Activated CD8-positive, alpha-beta memory T cell treated with anti-CD3 and anti-CD28 coated beads for 36 hours (primary cell): Measurements from ENCODE around the gene GSTA2. TPM values are rescaled to one million over a fixed set of nuclear protein-coding genes. Genes with fewer than 3 reads are reported as not detected.
"Not testable (repeated sequence)": the region's sequence is repeated elsewhere in the genome, so short reads cannot be mapped to it uniquely, and the experiment has no call there.

ENCODE experiments used
- CTCF ChIA-PET: fragments of 350-600 bp; sonication (Branson Sonifier 250); formaldehyde crosslinking; loops from one replicate; lab custom pipeline; 2021; ENCODE audit warnings: antibody characterized with exemption; lab: Charles Lee
- POLR2A ChIA-PET: fragments of 350-600 bp; sonication (Branson Sonifier 250); formaldehyde crosslinking; loops from one replicate; lab custom pipeline; 2021; ENCODE audit warnings: antibody characterized with exemption; lab: Charles Lee
- total RNA-seq, 2 experiments: library from RNA; stranded (reverse); gene quantifications; one replicate each; pipeline ENCODE4 v1.2.3, GENCODE V29; 2021

Gene GSTA2
- total RNA-seq = not detected

DNA sequence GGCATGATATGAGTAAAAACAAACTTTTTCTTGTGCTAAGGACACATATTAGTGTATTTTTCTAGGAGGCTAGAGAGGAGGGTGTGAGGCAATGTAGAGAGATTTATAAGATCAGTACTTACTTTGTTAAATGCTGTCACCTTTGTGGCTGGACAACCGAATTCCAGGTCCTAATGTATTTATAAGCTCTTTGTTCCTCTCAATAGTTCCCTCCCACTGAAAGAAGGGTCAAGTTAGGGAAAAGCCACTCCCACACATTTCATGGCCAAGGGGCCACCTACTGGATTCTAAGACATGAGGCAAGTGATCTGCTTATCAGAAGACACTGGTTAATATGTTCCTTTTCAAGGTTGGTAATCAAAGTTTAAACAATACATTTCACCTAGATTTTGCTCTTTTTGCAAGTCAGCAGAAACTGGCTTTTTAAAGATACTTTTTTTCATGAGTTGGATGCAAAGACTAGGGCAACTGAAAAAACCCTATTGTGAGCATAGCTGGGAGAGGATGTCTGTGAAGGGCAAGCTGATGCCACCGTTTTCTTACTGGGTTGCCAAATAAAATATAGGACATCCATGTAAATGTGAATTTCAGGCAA is at the start of gene GSTA2:
Gene GSTA2 (minus strand): TSS at position 154 of the 595 bp plus-strand sequence. CDS start 5,528 bp downstream, outside the sequence.
- POLR2A ChIA-PET, CTCF ChIA-PET: not testable (repeated sequence)

DNA sequence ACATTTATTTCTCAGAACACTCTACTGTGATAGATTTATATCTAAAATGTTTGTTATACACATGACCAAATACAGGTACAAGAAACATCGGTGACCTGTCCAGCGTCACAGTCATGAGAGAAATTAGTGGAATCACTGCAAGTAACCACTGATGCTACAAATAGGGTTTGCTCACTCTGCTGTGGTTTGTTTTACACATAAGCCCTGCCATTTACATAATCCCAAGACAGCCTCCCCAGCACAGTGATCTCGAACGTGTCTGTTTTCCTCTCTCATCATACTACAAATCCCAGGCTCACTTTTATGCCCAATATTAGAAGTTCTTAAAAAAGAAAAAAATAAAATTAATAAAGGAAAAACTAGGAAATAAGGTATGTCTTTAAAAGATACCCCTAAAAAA is 46.5 kb upstream of the GSTA2 start:
- CTCF ChIA-PET, POLR2A ChIA-PET: not testable (repeated sequence)

DNA sequence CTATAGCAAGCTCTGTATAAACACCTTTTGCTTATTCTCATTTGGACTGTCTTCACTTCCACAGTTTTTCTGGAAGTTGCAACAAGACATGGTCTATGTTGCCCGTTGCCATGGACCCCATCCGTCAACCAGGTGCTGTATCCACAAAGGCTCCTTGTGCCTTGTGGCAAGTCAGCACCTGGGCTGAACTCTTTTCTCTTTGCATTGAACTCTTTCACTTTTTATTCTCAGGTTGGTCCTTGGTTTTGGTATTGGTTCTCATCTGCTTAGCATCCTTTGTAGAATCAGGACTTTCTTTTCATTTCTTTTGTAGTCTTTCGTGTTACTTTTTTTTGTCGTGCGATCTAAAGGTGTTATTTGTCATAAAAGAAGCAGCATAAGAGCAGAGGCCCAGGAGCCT is 45.4 kb upstream of the GSTA2 start:
- ChIA-PET POLR2A (no interaction called here), CTCF (no interaction called here)

DNA sequence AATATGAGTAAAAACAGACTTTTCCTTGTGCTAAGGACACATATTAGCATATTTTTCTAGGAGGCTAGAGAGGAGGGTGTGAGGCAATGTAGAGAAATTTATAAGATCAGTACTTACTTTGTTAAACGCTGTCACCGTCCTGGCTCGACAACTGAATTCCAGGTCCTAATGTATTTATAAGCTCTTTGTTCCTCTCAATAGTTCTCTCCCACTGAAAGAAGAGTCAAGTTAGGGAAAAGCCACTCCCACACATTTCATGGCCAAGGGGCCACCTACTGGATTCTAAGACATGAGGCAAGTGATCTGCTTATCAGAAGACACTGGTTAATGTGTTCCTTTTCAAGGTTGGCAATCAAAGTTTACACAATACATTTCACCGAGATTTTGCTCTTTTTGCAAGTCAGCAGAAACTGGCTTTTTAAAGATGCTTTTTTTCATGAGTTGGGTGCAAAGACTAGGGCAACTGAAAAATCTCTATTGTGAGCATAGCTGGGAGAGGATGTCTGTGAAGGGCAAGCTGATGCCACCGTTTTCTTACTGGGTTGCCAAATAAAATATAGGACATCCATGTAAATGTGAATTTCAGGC is 40.5 kb upstream of the GSTA2 start, which contains the start of gene GSTA1:
Gene GSTA1 (minus strand): TSS at position 149 of the 588 bp plus-strand sequence. CDS start 4,549 bp downstream, outside the sequence.
- CTCF ChIA-PET, POLR2A ChIA-PET: not testable (repeated sequence)

DNA sequence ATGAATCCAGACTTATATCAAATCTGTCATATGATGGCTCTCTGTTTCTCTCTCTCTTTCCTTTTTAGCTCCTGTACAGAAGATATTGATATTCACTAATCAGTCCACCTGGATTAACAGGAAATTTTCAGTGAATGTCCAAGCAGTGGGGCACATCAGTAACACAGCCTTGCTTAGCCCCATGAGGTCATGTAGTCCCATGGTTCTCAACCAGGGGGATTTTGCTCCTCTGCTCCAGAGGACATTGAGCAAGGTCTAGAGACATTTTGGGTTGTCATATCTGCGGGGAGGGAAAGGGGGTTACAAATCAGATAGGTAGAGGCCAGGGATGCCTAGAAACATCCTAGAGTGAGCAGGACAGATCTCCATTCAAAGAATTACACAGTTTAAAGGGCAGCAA is 39.5 kb upstream of the GSTA2 start:
- CTCF ChIA-PET = no interaction called here
- POLR2A ChIA-PET = no interaction called here

DNA sequence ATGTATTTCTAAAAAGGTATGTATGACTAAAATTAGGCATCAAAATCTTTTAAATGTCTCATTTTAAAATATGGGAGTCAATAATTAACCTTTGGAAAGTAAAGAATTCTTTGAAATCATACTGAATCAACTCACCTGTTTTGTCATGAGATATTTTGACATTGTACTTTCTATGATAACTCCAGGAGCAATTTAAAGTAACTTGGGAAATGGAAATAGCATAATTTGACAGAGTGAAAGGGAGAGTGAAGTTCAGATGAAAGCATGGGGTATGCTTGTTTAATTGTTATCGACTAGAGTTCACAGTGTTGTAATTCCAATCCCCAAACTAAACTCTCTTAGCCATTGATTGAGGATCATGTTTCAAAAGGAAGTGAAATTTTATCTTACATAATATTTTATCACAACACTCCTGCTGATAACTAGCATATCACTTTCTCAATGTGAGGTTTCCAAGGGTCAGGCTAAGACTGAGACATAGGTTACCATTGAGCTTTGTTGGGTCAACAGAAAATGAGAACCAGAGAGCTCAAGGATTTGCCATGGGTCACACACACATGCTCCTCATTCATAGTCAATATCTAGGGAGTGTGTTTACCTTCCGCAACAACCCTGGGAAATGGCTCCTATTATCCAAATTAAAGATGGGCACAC is 38.0 kb upstream of the GSTA2 start:
- POLR2A ChIA-PET = no interaction called here
- CTCF ChIA-PET = no interaction called here

DNA sequence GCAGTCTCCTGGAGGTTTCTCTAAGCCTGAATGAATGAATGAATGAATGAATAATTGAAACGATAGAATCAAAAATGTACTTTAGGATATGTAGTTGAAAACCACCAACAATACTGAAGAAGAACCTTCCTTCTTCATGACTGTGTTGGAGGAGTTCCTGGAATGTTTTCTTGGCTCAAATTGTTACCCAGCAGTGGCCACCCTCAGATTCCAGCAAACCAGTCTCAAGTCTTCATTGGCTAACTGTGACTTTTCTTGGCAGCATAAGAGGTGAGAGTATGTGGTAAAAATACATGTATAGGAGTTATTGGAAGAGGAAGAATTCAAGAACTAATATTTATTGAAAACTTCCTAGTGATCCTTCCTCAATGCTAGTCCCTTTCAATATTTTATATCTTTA is 36.0 kb upstream of the GSTA2 start:
- POLR2A ChIA-PET, CTCF ChIA-PET: not testable (repeated sequence)

DNA sequence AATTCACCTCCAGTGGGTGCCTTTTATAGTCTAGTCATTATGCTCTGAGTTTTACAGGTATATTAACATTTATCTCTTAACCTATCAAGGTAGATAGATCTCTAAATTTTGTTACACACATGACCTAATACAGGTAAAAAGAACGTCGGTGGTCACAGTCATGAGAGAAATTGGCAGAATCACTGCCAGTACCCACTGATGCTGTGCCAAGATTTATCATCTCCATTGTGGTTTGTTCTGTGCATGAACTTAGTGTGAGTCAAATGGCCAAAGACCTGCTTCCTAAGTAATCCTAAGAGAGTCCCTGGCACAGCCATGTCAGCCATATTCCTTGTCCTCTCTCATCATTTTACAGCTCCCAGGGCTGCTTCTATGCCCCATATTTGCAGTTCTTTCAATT is 31.1 kb upstream of the GSTA2 start:
- POLR2A ChIA-PET = not testable (repeated sequence)

DNA sequence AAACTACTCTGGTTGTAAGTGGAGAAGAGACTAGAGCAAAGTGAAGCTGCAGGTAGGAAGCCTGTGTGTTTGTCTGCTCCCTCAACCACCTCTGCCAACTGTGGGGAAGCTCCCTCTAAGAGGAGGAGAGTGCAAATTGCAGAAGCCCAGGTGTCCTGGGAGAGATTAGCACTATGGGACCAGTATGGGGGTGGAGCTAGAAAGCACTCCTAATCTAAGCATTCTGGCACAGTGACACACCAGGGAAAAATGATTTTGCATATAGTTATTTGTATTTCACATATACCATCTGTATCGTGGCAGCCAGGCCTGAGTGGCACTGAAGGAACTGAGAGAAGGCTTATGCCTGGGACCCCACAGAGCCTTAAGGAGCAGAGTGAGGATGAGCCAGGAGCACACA is 27.6 kb upstream of the GSTA2 start:
- ChIA-PET POLR2A (no interaction called here), CTCF (interaction anchor here (0.6 kb wide), 1 partner anchor 119 kb away, joined by 3 read pairs; no protein-coding TSS in a partner anchor)

More for the DNA sequence above, 31.1 kb upstream of the GSTA2 start:
- CTCF ChIA-PET = not testable (repeated sequence)

DNA sequence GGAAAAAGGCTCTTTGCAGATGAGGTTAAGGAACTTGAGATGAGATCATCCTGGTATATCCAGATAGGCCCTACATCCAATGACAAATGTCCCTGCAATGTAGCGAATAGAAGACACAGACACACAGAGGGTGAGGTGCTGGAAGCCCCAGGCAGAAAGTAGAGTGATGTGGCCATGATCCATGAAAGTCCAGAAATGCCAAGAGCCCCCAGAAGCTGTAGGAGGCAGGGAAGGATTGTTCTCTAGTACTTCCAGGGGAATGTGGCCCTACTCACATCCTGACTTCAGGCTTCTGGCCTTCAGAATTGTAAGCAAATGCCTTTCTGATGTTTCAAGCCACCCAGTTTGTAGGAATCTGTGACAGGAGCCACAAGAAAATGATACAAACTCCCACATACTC is 26.4 kb upstream of the GSTA2 start:
- CTCF ChIA-PET = not testable (repeated sequence)

DNA sequence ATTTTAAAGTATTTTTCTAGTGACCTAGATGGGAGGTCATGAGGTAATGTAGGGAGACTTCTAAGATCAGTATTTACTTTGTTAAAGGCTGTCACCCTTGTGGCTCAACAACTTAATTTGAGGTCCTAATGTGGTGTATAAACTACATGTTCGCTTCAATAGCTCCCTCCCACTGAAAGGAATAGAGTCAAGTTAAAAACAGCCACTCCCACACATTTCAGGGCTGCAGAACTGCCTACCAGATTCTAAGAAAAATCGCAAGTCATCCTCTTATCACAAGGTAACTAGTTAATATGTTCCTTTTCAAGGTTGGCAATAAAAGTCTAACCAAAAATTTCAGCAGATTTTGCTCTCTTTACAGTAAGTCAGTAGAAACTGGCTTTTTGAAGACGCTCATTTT is 25.2 kb upstream of the GSTA2 start:
- POLR2A ChIA-PET = no interaction called here
- CTCF ChIA-PET = no interaction called here

More for the DNA sequence above, 26.4 kb upstream of the GSTA2 start:
- POLR2A ChIA-PET = not testable (repeated sequence)

DNA sequence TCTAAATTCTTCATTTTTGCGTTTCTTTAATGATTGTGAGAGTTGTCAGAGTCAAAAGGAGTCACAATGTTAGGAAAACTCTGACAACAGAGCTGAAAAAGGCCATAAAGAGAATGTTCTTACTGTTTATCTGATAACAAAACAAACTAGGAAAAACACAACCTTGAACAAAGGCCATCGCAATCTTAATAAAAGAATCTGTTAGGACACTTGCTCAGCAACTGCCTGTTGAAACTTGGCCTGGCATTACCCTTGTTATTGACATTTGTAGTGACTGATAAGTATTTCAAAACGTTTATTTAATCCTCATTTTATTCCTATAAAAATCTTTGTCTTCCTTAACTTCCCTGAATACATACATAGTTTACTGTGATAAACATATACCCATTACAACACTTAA is 24.6 kb upstream of the GSTA2 start:
- ChIA-PET CTCF (no interaction called here), POLR2A (no interaction called here)

DNA sequence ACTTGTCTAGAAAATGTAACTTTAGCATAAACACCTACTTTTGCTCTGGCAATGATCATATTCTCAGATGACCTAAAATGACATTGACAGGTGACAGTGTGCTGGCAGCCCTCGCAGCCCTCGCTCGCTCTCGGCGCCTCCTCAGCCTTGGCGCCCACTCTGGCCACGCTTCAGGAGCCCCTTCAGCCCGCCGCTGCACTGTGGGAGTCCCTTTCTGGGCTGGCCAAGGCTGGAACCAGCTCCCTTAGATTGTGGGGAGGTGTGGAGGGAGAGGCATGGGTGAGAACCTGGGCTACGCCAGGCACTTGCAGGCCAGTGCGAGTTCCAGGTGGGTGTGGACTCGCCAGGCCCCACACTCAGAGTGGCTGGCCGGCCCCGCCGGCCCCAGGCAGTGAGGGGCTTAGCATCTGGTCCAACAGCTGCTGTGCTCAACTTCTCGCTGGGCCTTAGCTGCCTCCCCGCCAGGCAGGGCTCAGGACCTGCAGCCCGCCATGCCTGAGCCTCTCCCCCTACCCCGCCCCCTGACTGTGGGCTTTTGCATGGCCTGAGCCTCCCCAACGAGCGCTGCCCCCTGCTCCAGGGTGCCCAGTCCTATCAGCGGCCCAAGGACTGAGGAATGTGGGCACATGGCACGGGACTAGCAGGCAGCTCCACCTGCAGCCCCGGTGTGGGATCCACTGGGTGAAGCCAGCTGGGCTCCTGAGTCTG is 23.1 kb upstream of the GSTA2 start:
- ChIA-PET CTCF (no interaction called here), POLR2A (no interaction called here)

DNA sequence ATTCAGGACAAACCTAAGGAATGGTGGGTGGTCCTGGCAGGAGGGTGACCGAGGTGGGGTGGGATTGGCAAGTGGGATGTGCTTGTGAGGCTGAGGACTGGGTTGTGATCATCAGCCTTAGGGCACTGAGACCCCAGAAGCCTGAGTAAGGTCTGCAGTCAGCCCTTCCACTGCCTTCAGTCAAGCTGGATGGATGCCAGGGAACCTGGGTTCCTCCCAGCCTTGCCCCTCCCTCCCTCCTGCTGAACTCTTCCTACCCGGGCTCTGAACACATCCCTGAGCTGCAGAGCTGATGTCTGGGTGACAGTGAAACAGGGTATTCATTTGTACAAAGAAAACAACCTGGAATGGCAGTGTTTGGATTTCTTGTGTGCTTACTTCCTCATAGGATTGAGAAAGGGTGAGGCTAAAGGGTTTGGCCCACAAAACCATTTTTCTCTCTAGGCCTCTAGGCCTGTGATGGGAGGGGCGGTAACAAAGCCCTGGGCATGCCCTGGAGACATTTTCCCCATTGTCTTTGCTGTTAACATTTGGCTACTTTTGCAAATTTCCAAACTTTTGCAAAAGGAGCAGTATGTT is 19.5 kb upstream of the GSTA2 start:
- POLR2A ChIA-PET, CTCF ChIA-PET: not testable (repeated sequence)

DNA sequence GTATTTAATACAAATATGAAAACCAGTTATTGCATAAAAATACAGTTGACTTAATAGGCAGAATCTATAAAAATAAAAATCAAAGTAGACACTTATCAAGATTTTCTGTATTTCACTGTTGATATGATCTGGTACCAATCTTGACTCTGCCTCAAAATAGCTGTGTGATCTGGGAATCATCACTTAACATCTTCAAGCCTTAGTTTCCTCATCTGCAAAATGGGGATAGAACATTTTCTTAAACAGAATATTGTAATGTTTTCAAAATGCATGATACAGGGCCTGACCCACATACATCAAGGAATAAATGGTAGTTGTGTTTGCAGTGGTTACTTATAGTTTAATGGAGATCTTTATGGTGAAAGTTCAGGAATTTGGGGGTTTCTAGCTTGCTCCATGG is 18.9 kb upstream of the GSTA2 start:
- CTCF ChIA-PET, POLR2A ChIA-PET: not testable (repeated sequence)

DNA sequence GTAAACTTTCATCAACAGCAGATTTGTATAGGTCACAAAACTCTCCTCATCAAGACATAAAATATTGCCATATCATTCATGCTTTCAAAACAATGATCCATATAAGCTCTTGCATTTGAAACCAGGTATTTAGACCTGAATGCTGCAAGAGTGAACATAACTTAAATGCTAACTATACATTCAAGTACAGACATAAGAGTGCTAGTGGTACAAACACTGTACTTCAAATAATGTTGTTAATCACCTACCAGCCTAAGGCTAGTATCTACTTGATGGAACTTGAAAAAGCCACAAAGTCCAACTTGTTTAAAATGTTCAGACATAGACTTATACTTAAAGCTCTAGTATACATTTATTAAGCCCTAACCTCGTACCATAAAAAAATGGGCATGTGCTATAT is 16.0 kb upstream of the GSTA2 start:
- POLR2A ChIA-PET = no interaction called here
- CTCF ChIA-PET = no interaction called here

DNA sequence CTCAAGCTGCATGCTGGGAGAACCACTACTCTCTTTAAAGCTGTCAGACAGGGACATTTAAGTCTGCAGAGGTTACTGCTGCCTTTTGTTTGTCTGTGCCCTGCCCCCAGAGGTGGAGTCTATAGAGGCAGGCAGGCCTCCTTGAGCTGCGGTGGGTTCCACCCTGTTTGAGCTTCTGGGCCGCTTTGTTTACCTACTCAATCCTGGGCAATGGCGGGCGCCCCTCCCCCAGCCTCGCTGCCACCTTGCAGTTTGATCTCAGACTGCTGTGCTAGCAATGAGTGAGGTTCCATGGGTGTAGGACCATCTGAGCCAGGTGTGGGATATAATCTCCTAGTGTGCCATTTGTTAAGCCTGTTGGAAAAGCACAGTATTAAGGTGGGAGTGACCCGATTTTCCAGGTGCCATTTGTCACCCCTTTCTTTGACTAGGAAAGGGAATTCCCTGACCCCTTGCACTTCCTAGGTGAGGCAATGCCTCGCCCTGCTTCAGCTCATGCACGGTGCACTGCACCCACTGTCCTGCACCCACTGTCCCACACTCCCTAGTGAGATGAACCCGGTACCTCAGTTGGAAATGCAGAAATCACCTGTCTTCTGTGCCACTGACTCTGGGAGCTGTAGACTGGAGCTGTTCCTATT is 13.6 kb upstream of the GSTA2 start:
- CTCF ChIA-PET, POLR2A ChIA-PET: not testable (repeated sequence)

DNA sequence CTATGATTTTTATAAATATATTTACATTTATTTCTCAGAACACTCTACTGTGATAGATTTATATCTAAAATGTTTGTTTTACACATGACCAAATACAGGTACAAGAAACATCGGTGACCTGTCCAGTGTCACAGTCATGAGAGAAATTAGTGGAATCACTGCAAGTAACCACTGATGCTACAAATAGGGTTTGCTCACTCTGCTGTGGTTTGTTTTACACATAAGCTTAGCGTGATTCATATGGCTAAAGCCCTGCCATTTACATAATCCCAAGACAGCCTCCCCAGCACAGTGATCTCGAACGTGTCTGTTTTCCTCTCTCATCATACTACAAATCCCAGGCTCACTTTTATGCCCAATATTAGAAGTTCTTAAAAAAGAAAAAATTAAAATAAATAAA is 6.1 kb upstream of the GSTA2 start:
- POLR2A ChIA-PET = not testable (repeated sequence)
- CTCF ChIA-PET = interaction anchor here (0.6 kb wide), 1 partner anchor 1306 kb away, joined by 4 read pairs; no protein-coding TSS in a partner anchor

DNA sequence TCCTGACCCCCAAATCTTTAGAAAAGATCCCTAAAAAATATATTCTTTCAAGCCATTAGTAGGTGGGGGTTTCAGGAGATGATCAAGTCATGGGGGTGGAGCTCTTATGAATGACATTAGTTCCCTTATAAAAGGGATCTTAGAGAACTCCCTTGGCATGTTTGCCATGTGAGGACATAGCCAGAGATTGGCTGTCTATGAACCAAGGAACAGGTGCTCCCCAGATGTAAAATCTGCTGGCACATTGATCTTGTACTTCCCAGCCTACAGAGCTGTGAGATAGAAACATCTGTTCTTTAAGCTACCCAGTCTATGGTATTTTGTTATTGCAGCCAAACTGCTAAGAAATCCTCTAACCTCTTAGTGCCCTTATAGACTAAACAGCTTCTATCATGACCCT is 4.4 kb upstream of the GSTA2 start:
- CTCF ChIA-PET = not testable (repeated sequence)

More for the DNA sequence above, 4.4 kb upstream of the GSTA2 start:
- POLR2A ChIA-PET = not testable (repeated sequence)
